ENCODE data around the gene ACTG1. TPM values are rescaled to one million over a fixed set of nuclear protein-coding genes. Genes with fewer than 3 reads are reported as not detected.

The ACTG1 gene
- total and polyA plus RNA-seq, 2 donors (not counting 1 experiment from before 2014, with no cell fraction given), result 803 to 1,677 TPM

DNA sequence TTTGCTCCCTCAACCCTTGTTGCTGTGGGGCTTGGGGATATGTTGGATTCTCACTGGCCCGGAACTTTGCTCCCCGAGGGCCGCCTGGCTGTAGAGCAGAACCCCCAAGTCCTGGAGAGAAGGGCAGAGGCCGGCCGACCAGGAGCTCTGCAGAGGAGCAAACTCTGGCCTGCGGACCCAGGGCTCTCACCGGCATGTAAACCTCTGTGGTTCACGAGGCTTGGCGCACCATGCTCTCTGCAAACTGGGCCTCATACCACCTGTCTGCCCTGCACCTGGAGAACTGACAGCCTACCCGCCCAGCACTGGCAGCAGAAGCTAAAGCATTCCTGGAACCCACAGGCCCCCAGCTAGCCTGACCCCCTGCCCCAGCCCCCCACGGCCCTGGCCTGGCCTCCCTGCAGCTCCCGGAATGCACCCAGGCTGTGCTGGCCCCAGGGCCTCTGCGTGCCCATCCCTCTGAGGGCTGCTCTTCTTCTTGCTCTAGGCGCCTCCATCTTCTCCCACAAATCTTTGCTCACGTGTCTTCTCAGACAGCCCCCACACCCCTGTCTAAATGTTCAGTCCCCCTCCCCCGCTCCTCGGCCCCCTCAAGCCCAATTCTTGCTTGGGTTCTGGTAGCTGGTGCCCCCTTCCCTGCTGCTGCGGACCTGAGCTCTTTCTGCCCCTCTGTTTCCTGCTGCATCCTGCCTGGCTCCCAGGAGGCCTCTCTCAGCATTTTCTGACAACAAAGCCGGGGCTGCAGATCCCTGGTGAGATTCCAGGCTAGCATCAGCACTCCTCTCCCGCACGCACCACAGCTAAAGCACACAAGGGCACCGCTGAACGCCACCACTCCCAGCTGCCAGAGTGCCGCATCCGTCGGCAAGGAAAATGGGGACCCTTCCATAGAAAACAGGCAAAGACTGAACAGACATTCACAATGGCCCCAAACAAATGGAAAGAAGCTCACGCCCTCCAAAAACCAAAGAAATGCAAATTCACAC is 23.3 kb downstream of the ACTG1 start:
- H3K4me2 ChIP-seq (replicated peaks; ENCODE audit: low read depth, low read length, poor library complexity, severe bottlenecking), result peak overlapping the region; percentile 99
- H3K36me3 ChIP-seq (replicated peaks in 1 of 2; ENCODE audit: control extremely low read depth in 1 of 2, control insufficient read depth in 1 of 2, extremely low read depth in 1 of 2, insufficient read depth in 2 of 2, low read length in 1 of 2), result no peaks in the 10 kb centered on the region
- intact Hi-C loops (cut with micrococcal nuclease), result loop anchor here (10.0 kb wide), 1 partner anchor 115 kb away; no protein-coding TSS in a partner anchor
- Mint-ChIP-seq H3K27me3 (peaks cover 18% of the 10 kb centered on the region), H3K27ac (peak overlapping the region; percentile 28), H3K9me3 (ENCODE audit: insufficient read depth) (no peaks in the 10 kb centered on the region), H3K4me1 (peaks cover 5% of the 10 kb centered on the region), H3K4me3 (peak overlapping the region; percentile 70)
- H3K9me3 ChIP-seq (ENCODE audit: control extremely low read depth in 1 of 3, control insufficient read depth in 2 of 3, insufficient read depth in 1 of 3, low read length in 2 of 3), result peaks cover 0 to 4% (median 0%) of the 10 kb centered on the region in 3 donors
- peaks cover 14 to 20% of the 10 kb centered on the region in 2 donors for H3K4me1 ChIP-seq (ENCODE audit: control insufficient read depth in 2 of 2, insufficient read depth in 2 of 2, low read length in 2 of 2)
- no peak overlapping the region for H3K4me3 ChIP-seq (ENCODE audit: control extremely low read depth in 1 of 5, extremely low read depth in 1 of 5, insufficient read depth in 1 of 5, low read depth in 2 of 5, low read length in 4 of 5)
- no peak overlapping the region for H3K27ac ChIP-seq (ENCODE audit: low read length in 2 of 2)
- H3K79me2 ChIP-seq (ENCODE audit: control insufficient read depth, insufficient read depth, low read length), result no peaks in the 10 kb centered on the region
- ChIA-PET CTCF (interaction anchor here (1.0 to 2.4 kb wide), 3 partner anchors 112 to 347 kb away, joined by 3 to 6 read pairs (median 5); no protein-coding TSS in a partner anchor), POLR2A (interaction anchor here (0.8 to 1.5 kb wide), 3 partner anchors 26 to 63 kb away, joined by 3 to 4 read pairs (median 3); no protein-coding TSS in a partner anchor)
- TF ChIP-seq, protein P1, sequence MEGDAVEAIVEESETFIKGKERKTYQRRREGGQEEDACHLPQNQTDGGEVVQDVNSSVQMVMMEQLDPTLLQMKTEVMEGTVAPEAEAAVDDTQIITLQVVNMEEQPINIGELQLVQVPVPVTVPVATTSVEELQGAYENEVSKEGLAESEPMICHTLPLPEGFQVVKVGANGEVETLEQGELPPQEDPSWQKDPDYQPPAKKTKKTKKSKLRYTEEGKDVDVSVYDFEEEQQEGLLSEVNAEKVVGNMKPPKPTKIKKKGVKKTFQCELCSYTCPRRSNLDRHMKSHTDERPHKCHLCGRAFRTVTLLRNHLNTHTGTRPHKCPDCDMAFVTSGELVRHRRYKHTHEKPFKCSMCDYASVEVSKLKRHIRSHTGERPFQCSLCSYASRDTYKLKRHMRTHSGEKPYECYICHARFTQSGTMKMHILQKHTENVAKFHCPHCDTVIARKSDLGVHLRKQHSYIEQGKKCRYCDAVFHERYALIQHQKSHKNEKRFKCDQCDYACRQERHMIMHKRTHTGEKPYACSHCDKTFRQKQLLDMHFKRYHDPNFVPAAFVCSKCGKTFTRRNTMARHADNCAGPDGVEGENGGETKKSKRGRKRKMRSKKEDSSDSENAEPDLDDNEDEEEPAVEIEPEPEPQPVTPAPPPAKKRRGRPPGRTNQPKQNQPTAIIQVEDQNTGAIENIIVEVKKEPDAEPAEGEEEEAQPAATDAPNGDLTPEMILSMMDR (IDR thresholded peaks at IDR 0.05), result no peak
- no peak for TF ChIP-seq EZH2 (IDR thresholded peaks at IDR 0.05; ENCODE audit: borderline replicate concordance, insufficient read depth, low read depth, low read length, poor library complexity, severe bottlenecking)
- H2AFZ ChIP-seq (ENCODE audit: insufficient read depth, low read depth, low read length, poor library complexity, severe bottlenecking), result no peak overlapping the region
- peaks cover 0 to 10% (median 2%) of the 10 kb centered on the region in 4 experiments for H3K27me3 ChIP-seq (replicated peaks in 1 of 4; ENCODE audit: control extremely low read depth in 1 of 4, control insufficient read depth in 3 of 4, insufficient read depth in 4 of 4, low read length in 3 of 4)
- WGBS (ENCODE audit: insufficient coverage), result 65% methylated on average over 23 of the region's 27 CpGs
- H4K20me1 ChIP-seq (ENCODE audit: control insufficient read depth, insufficient read depth, low read length, poor library complexity, severe bottlenecking), result no peaks in the 10 kb centered on the region
- DNase-seq (no peak), ATAC-seq (ENCODE audit: low read depth) (no peak)
- H3K9ac ChIP-seq (ENCODE audit: low read length), result no peak overlapping the region

All from B cell (primary cell).